ENCODE results near the gene YPEL1.
"Not testable (repeated sequence)": the region's sequence is repeated elsewhere in the genome, so short reads cannot be mapped to it uniquely, and the experiment has no call there.

Gene YPEL1

DNA sequence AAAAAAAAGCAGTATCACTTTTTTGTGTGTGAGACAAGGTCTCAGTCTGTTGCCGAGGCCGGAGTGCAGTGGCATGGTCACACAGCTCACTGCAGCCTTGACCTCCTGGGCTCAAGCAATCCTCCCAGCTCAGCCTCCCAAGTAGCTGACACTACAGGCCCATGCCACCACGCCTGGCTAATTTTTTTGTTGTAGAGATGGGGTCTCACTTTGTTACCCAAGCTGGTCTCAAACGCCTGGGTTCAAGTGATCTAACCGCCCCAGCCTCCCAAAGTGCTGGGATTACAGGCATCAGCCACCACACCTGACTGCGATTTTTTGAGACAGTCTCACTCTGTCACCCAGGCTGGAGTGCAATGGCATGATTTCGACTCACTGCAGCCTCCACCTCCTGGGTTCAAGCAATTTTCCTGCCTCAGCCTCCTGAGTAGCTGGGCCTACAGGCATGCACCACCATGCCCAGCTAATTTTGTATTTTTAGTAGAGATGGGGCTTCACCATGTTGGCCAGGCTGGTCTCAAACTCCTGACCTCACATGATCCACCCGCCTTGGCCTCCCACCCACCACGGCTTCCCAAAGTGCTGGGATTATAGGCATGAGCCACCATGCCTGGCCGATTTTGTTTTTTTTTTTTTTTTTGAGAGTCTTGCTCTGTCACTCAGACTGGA lies 15.3 kb downstream of the YPEL1 start:
- H3K9me3 Mint-ChIP-seq; H3K27me3 Mint-ChIP-seq; H3K36me3 Mint-ChIP-seq (ENCODE audit: low read depth); H3K4me1 Mint-ChIP-seq (ENCODE audit: low read depth); H3K4me3 Mint-ChIP-seq; H3K27ac Mint-ChIP-seq; DNase-seq: not testable (repeated sequence)

DNA sequence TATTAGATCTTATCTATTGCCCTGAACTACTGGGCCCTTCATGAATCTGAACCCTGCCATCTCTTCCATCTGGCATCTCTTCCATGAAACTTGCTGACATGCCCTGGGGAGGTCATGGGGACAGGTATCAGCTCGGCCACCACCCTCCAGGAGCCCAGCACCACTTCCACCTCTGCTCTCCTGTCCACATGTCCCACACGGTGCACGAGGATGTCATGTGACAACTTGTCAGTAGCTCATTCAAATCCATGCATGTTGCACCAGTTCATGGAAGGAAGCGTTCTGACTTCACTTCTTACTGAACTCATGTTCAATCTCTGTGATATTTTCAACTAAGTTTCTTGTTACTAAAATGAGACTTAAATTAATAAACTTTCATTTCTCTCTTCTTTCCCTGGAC lies 16.6 kb downstream of the YPEL1 start:
- H3K4me3 Mint-ChIP-seq = no peak overlapping the region
- no peak overlapping the region for H3K27ac Mint-ChIP-seq
- H3K27me3 Mint-ChIP-seq = no peaks in the 10 kb centered on the region

DNA sequence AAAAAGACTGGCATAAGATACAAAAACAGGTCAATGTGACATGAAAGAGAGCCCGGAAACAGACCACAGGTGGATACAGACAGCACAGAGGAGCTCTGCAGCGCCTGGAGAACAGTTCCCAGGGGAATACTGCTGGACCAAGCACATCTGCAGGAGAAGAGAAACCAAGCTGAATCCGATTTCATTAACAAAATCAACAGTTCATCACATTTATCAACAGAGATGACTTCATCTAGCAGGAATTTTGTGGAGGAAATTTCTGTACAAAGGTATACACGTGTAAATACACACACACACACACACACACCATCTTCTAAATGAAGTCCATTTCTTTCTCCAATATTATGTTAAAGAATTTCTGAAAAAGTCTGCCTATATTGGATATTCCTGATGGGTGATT lies 17.1 kb downstream of the YPEL1 start:
- Mint-ChIP-seq H3K4me3 (no peak overlapping the region), H3K9me3 (no peaks in the 10 kb centered on the region), H3K27me3 (no peaks in the 10 kb centered on the region), H3K4me1 (ENCODE audit: low read depth) (peaks cover 2% of the 10 kb centered on the region), H3K36me3 (ENCODE audit: low read depth) (no peaks in the 10 kb centered on the region), H3K27ac (no peak overlapping the region)
- no peak for DNase-seq

More for the DNA sequence above, 16.6 kb downstream of the YPEL1 start:
- H3K4me1 Mint-ChIP-seq (ENCODE audit: low read depth) = no peaks in the 10 kb centered on the region
- H3K36me3 Mint-ChIP-seq (ENCODE audit: low read depth) = no peaks in the 10 kb centered on the region
- H3K9me3 Mint-ChIP-seq = no peaks in the 10 kb centered on the region
- no peak for DNase-seq

DNA sequence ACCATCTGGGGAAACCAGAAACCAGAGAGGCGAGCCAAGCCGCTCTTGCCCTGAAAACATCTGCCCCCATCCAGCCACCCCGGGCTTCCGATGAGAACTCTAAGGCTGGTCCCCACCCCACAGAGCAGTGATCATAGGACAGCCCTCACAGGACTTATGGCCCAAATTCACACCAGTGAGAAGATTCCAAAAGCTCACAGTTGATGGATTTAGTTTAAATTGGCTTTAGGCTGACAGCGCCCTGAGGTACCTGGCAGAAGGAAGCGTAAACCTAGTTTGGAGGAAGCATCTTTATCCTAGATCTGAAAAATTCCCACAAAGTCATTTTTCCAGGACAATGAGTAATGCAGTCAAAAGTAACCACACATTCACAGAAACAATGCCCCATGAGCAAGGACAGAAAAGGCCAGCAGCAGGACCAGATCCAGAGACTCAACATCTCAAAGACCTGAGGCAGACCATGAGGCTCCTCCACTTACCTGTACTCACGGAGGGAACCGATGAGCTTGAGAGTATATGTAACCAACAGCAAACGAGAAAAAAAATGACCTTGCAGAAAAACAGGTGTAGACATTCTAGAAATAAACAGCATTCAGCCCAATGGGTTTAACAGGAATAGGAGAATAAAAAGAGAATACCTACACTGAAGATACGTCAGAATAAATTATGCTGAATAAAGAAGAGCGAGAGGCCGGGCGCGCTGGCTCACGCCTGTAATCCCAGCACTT lies 19.0 kb downstream of the YPEL1 start:
- H3K27me3 Mint-ChIP-seq; H3K27ac Mint-ChIP-seq; DNase-seq; H3K9me3 Mint-ChIP-seq; H3K36me3 Mint-ChIP-seq (ENCODE audit: low read depth); H3K4me3 Mint-ChIP-seq; H3K4me1 Mint-ChIP-seq (ENCODE audit: low read depth): not testable (repeated sequence)

DNA sequence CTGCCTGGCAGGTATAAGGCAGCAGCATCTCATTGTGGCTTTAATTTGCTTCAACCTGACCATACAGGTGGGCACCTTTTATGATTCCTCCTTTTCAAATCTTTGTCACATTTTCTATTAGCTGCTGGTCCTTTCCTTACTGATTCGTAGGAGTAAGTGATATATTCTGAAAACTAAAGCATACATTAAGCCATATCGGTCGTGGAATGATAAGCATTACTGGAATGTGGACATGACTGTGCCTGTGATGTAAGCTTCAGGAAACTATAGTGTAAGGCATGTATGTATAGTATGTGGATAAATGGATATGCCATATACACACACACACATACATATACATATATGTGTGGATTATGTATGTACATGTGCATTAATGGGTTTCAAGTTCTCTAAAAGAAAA lies 20.8 kb downstream of the YPEL1 start:
- H3K4me3 Mint-ChIP-seq = no peak overlapping the region

DNA sequence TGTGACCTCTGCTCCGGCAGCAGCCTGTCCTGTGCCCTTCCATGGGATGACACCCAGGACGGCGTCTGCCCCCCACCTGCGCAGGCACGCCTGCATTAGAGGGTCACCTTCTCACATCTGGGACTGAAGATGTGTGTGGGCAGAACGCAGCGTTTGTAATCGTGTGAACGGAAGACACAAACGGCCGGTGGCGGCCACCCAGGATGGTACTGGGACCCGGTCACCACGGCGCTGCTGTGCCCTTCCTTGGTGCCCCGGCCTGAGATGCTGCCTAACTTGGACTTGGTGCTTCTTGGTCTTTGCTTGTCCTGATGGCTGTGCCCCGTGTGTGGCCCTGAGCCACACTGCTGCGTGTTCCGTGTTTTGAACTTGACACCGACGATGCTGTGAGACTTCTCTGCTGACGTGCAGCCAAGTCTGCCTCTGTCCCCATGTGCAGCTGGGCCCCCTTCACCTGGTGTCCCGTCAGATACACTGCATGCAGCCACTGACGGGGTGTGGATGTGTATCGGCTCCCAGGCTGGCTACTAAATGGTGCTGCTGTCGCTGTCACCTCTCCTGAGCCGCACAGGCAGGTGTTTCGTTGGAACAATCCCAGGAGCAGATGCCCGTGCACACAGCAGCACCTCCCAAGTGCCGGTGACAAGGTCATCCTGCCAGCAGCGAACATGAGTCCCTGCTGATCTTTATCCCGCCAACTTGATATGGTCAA lies 21.4 kb downstream of the YPEL1 start:
- H3K27ac Mint-ChIP-seq = no peak overlapping the region

More for the DNA sequence above, 20.8 kb downstream of the YPEL1 start:
- DNase-seq = no peak
- Mint-ChIP-seq H3K9me3 (no peaks in the 10 kb centered on the region), H3K36me3 (ENCODE audit: low read depth) (no peaks in the 10 kb centered on the region), H3K27me3 (no peaks in the 10 kb centered on the region), H3K4me1 (ENCODE audit: low read depth) (peaks cover 9% of the 10 kb centered on the region), H3K27ac (no peak overlapping the region)

DNA sequence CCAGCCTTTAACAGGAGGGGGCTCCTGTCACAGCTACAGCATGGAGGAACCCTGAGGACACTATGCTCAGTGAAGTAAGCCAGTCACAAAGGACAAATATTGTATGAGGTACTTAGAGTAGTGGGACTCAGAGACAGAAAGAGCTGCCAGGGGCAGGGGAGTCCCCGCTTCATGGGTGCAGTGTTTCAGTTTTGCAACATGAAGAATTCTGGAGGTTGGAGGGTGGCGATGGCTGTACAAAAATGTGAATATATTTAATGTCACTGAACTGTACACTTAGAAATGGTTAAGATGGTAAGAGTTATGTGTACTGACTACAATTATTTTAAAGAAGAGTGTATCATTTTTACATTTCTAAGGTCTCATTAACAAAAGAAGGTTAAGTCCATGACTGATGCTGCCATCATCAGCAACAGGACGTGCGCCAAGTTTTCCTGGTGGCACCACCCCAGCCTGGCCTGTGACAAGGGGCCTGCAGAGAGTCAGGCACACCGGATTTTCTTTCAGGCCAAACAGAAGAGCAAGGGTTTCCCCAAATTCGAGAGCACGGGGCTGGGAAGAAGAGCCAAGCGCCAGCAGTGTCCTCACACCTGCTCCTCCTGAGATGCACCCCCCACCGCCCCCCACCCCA lies 22.1 kb downstream of the YPEL1 start:
- H3K27ac Mint-ChIP-seq = no peak overlapping the region

More for the DNA sequence above, 21.4 kb downstream of the YPEL1 start:
- DNase-seq = no peak
- Mint-ChIP-seq H3K36me3 (ENCODE audit: low read depth) (no peaks in the 10 kb centered on the region), H3K4me3 (no peak overlapping the region), H3K9me3 (no peaks in the 10 kb centered on the region), H3K27me3 (no peaks in the 10 kb centered on the region), H3K4me1 (ENCODE audit: low read depth) (peaks cover 9% of the 10 kb centered on the region)

DNA sequence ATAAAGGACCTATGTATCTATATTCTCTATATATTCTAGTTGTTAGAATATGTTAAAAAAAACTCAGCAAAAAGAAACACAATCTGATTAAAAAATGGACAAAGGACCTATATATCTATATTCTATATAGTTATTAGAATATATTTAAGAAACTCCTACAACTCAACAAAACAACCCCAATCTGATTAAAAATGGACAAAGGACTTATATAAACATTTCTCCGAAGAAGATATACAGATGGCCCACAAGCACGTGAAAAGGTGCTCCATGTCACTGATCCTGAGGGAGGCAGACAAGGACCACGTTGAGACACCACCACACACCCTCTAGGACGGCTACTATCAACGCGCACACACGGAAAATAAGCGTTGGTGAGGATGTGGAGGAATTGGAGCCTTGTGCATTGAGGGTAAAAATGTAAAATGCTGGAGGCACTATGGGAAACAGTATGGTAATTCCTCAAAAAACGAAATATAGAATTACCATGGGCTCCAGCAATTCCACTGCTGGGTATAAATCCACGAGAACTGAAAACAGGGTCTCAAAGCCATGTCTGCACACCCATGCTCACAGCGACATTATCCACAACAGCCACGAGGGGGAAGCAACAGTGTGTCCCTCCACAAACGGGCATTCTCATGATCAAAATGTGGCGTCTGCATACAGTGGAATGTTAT lies 22.7 kb downstream of the YPEL1 start:
- peak; percentile 67 for DNase-seq
- H3K27me3 Mint-ChIP-seq = no peaks in the 10 kb centered on the region
- no peak overlapping the region for H3K27ac Mint-ChIP-seq
- H3K36me3 Mint-ChIP-seq (ENCODE audit: low read depth) = no peaks in the 10 kb centered on the region
- peaks cover 9% of the 10 kb centered on the region for H3K4me1 Mint-ChIP-seq (ENCODE audit: low read depth)
- H3K4me3 Mint-ChIP-seq = no peak overlapping the region
- H3K9me3 Mint-ChIP-seq = no peaks in the 10 kb centered on the region

More for the DNA sequence above, 22.1 kb downstream of the YPEL1 start:
- Mint-ChIP-seq H3K9me3 (no peaks in the 10 kb centered on the region), H3K4me1 (ENCODE audit: low read depth) (peaks cover 9% of the 10 kb centered on the region), H3K36me3 (ENCODE audit: low read depth) (no peaks in the 10 kb centered on the region), H3K27me3 (no peaks in the 10 kb centered on the region), H3K4me3 (no peak overlapping the region)
- DNase-seq = no peak

DNA sequence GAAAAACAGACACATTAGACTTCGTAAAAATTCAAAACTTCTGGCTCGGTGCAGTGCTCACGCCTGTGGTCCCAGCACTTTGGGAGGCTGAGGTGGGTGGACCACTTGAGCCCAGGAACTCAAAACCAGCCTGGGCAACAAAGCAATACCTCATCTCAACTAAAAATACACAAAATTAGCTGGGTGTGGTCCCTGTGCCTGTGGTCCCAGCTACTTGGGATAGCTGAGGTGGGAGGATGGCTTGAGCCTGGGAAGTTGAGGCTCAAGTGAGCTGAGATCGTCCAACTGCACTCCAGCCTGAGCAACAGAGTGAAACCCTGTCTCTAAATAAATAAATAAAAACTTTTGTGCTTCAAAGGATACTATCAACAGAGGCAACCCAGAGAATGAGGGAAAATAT lies 23.7 kb downstream of the YPEL1 start:
- Mint-ChIP-seq H3K9me3 (no peaks in the 10 kb centered on the region), H3K27me3 (no peaks in the 10 kb centered on the region), H3K36me3 (ENCODE audit: low read depth) (no peaks in the 10 kb centered on the region), H3K27ac (no peak overlapping the region), H3K4me1 (ENCODE audit: low read depth) (peaks cover 9% of the 10 kb centered on the region), H3K4me3 (no peak overlapping the region)
- DNase-seq = no peak

DNA sequence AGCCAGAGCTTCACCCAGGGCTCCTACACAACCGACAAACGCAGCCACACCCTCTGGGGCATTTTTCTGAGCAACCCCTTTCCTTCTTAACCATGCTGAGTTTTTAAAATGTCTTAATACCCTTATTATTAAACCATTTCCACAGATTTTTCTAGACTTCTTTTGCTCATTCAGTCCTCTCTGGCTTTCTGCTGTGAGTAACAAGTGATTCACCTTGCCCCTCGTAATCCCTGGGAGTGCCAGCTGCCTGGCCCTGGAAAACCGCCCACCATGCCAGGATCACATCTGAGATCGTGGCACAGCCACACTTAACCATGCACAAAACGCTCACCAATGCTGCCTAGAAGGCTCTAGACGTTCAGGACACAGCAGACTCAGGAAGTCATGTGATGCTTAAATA lies 25.4 kb downstream of the YPEL1 start:
- Mint-ChIP-seq H3K4me3 (no peak overlapping the region), H3K36me3 (ENCODE audit: low read depth) (no peaks in the 10 kb centered on the region), H3K27ac (no peak overlapping the region), H3K27me3 (no peaks in the 10 kb centered on the region), H3K4me1 (ENCODE audit: low read depth) (peaks cover 9% of the 10 kb centered on the region), H3K9me3 (no peaks in the 10 kb centered on the region)
- no peak for DNase-seq

DNA sequence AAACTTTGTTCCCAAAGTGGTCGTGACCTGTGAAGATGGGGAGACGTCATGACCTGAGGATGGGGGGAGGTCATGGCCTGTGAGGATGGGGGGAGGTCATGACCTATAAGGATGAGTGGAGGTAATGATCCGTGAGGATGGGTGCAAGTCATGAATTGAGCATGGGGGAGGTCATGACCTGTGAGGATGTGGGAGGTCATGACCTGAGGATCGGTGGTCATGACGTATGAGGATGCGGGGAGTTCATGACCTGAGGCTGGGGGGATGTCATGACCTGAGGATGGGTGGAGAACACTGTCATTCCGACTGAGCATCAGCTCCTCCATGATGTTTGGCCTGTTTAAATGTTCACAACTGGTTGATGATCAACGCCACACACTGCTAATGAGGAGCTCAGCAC lies 25.9 kb downstream of the YPEL1 start:
- peaks cover 9% of the 10 kb centered on the region for H3K4me1 Mint-ChIP-seq (ENCODE audit: low read depth)
- no peaks in the 10 kb centered on the region for H3K9me3 Mint-ChIP-seq

DNA sequence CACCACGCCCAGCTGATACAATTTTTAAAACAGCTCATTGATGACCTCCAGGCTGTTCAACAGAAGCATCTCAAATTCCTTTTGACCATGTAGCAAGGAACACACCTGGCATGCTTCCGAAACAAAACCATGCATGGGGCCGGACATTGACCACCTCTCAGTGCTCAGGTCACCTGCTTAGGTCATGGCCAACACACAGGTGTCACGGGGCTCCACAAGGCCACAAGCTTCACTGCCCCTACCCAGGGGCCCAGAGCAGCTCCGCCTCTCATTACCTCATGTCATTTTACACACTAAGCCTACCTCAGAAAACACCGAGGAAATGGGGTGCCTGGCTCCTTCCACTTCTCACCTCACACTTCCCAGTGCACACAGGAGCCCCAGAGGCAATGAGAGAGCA lies 26.6 kb downstream of the YPEL1 start:
- Mint-ChIP-seq H3K36me3 (ENCODE audit: low read depth) (no peaks in the 10 kb centered on the region), H3K4me1 (ENCODE audit: low read depth) (peaks cover 9% of the 10 kb centered on the region), H3K9me3 (no peaks in the 10 kb centered on the region), H3K4me3 (no peak overlapping the region), H3K27me3 (no peaks in the 10 kb centered on the region), H3K27ac (no peak overlapping the region)
- no peak for DNase-seq

More for the DNA sequence above, 25.9 kb downstream of the YPEL1 start:
- Mint-ChIP-seq H3K27ac (no peak overlapping the region), H3K36me3 (ENCODE audit: low read depth) (no peaks in the 10 kb centered on the region), H3K4me3 (no peak overlapping the region), H3K27me3 (no peaks in the 10 kb centered on the region)
- no peak for DNase-seq

DNA sequence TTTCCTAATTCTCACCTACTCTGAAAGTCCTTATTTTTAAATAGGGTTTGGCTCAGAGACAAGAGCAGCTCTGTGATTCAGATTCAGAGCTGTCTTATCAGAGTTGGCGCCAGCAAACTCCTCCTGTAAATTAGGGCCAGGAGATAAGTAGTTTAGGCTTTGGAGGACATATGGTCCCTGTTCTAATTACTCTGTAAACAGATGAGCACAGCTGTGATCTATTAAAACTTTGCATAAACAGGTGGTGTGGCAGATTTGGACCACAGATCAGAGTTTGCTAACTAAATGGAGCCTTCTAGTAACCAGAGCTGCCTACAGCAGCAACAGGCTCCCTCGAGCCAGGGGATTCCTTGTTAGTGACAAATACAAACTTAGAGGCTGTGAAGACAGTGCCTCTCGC lies 27.9 kb downstream of the YPEL1 start:
- no peaks in the 10 kb centered on the region for H3K36me3 Mint-ChIP-seq (ENCODE audit: low read depth)
- H3K9me3 Mint-ChIP-seq = no peaks in the 10 kb centered on the region
- no peak for DNase-seq
- H3K27ac Mint-ChIP-seq = no peak overlapping the region
- no peaks in the 10 kb centered on the region for H3K27me3 Mint-ChIP-seq
- H3K4me1 Mint-ChIP-seq (ENCODE audit: low read depth) = no peaks in the 10 kb centered on the region
- H3K4me3 Mint-ChIP-seq = no peak overlapping the region

DNA sequence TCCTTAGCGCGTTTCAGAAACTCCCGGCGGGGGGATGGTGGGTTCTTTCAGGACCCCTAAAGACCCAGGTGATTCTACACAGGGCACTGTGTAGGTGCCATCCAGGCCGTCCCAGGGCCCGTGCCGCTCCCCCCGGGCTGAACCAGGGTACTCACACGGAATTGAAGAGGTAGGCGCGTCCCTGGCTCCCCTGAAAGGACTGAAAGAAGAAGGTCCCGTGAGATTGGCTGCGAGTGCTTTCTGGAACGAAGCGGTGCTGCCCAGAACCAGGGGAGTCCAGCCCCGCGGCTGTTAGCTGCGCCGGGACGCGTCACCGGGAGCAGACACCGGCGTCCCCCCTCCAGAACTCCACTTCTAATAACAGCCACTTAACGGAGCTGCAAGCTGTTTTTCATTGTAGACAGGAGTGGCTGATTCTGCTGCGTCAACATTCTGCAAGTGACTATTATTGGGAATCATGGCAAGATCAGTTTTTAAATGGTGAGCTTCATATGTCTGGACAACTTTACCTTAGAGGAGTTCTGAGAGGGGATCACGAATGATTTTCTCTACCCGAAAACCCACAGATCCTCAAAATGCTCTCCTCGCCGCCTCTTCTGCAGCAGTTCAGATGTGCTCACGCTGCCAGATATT lies 31.8 kb downstream of the YPEL1 start:
- DNase-seq = no peak
- Mint-ChIP-seq H3K9me3 (no peaks in the 10 kb centered on the region), H3K4me1 (ENCODE audit: low read depth) (no peaks in the 10 kb centered on the region), H3K27ac (no peak overlapping the region), H3K27me3 (no peaks in the 10 kb centered on the region), H3K4me3 (no peak overlapping the region), H3K36me3 (ENCODE audit: low read depth) (peaks cover 8% of the 10 kb centered on the region)
